OCI-LY3 (cell line): ENCODE results near the gene COL4A1.

Source experiments
- H2AFZ ChIP-seq: fragments of 200-600, 300-600 bp; shearing (Covaris generic); 2 replicates; pipeline ENCODE4 v1.6.0; 2014; ENCODE audit warnings: antibody characterized with exemption, low read depth, low read length
- H3K27ac ChIP-seq: fragments of 200-600, 300-600 bp; sonication (generic); 2 replicates; pipeline ENCODE4 v1.5.1; 2014; ENCODE audit warnings: mild to moderate bottlenecking, low read length, moderate library complexity, mixed read lengths
- H3K27me3 ChIP-seq: fragments of 200-600, 300-600 bp; sonication (generic); 2 replicates; pipeline ENCODE4 v1.6.1; 2014; ENCODE audit warnings: low read depth, low read length, mixed read lengths
- H3K36me3 ChIP-seq: fragments of 200-600, 300-600 bp; sonication (generic); replicated peaks from 2 replicates; pipeline ENCODE3; 2014; ENCODE audit warnings: low read depth, low read length, mixed read lengths
- H3K4me1 ChIP-seq: fragments of 300-600, 200-600 bp; sonication (generic); 2 replicates; pipeline ENCODE4 v1.6.1; 2014; ENCODE audit warnings: low read length, mixed read lengths
- H3K4me2 ChIP-seq: fragments of 200-600, 300-600 bp; sonication (generic); 2 replicates; pipeline ENCODE4 v1.6.1; 2014; ENCODE audit warnings: low read length, mixed read lengths
- H3K4me3 ChIP-seq: fragments of 300-600, 200-600 bp; sonication (generic); 2 replicates; pipeline ENCODE4 v1.5.1; 2014; ENCODE audit warnings: antibody characterized with exemption, mild to moderate bottlenecking, low read length, moderate library complexity
- H3K79me2 ChIP-seq: fragments of 300-600, 200-600 bp; shearing (Covaris generic); 2 replicates; pipeline ENCODE4 v1.6.1; 2014; ENCODE audit warnings: mild to moderate bottlenecking, low read length, mixed read lengths
- H3K9ac ChIP-seq: fragments of 300-600, 200-600 bp; shearing (Covaris generic); 2 replicates; pipeline ENCODE4 v1.6.0; 2014; ENCODE audit warnings: mild to moderate bottlenecking, low read length, moderate library complexity
- H3K9me3 ChIP-seq: fragments of 200-600, 300-600 bp; shearing (Covaris generic); 2 replicates; pipeline ENCODE4 v1.6.1; 2014; ENCODE audit warnings: low read length, mixed read lengths; ENCODE audit not compliant: insufficient read depth
- H4K20me1 ChIP-seq: fragments of 200-600, 300-600 bp; sonication (generic); 2 replicates; pipeline ENCODE4 v1.6.1; 2016; ENCODE audit warnings: low read length, mixed read lengths; ENCODE audit not compliant: insufficient read depth
- EZH2phosphoT487 ChIP-seq: fragments of 200-600 bp; shearing (Covaris generic); IDR thresholded peaks from 2 replicates; pipeline ENCODE4 v1.6.1; 2018; ENCODE audit warnings: antibody characterized with exemption, mixed run types, low read depth
- TF ChIP-seq, protein P1 (sequence below): fragments of 200-600, 300-600 bp; sonication (generic); IDR thresholded peaks from 2 replicates; pipeline ENCODE4 v1.5.1; 2014; ENCODE audit warnings: antibody characterized with exemption, low read length, low read depth

Gene COL4A1

DNA sequence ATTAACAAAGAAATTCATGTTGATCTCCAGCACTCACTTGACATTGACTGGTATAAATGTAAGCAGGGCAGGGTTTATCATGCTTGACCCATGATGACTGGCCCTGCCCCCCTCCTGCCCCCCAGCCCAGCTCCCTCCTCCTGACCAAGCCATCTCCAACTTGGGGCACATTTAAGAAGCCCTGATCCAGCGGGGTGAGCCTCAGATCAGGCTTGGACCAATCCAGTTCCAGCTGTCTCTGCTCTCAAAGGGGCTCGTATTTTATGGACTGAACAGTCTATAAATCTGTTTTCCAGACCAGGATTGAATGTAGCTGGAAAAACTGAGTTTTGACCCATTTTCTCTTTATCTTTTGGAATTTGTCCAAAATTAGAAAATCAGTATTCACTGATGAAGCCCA lies 100.0 kb downstream of the COL4A1 start:
- H3K4me1 ChIP-seq: no peaks in the 10 kb centered on the region
- no peak overlapping the region for H3K9ac ChIP-seq
- no peaks in the 10 kb centered on the region for H3K9me3 ChIP-seq
- H3K27ac ChIP-seq: no peak overlapping the region
- H3K36me3 ChIP-seq: no peaks in the 10 kb centered on the region
- TF ChIP-seq, protein P1, sequence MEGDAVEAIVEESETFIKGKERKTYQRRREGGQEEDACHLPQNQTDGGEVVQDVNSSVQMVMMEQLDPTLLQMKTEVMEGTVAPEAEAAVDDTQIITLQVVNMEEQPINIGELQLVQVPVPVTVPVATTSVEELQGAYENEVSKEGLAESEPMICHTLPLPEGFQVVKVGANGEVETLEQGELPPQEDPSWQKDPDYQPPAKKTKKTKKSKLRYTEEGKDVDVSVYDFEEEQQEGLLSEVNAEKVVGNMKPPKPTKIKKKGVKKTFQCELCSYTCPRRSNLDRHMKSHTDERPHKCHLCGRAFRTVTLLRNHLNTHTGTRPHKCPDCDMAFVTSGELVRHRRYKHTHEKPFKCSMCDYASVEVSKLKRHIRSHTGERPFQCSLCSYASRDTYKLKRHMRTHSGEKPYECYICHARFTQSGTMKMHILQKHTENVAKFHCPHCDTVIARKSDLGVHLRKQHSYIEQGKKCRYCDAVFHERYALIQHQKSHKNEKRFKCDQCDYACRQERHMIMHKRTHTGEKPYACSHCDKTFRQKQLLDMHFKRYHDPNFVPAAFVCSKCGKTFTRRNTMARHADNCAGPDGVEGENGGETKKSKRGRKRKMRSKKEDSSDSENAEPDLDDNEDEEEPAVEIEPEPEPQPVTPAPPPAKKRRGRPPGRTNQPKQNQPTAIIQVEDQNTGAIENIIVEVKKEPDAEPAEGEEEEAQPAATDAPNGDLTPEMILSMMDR: no peak
- no peak for TF ChIP-seq EZH2phosphoT487
- H3K79me2 ChIP-seq: no peaks in the 10 kb centered on the region
- H4K20me1 ChIP-seq: no peaks in the 10 kb centered on the region
- H3K27me3 ChIP-seq: peaks cover 22% of the 10 kb centered on the region
- no peak overlapping the region for H3K4me2 ChIP-seq
- no peak overlapping the region for H2AFZ ChIP-seq
- H3K4me3 ChIP-seq: no peak overlapping the region

DNA sequence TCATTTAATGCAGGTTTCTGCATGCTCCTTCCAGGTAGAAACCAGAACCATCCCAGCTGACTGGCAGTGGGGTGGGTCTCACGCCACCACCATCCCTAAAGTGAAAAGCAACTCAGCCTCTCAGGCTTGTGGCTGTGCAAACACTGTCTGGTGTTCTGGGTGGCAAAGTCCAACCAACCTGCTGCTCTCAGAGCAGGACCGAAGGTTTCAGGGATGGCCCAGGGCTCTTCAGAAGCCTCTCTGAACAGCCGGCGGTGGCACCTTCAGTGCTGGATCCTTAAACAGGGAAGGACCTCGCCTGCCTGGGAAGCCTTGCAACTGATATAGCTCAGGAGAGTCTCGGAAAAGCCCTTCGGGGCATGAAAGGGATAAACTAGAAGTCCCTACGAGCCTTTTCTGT lies 100.8 kb downstream of the COL4A1 start:
- H3K4me3 ChIP-seq: no peak overlapping the region
- H3K4me2 ChIP-seq: no peak overlapping the region
- no peak overlapping the region for H3K27ac ChIP-seq
- no peak for TF ChIP-seq EZH2phosphoT487
- TF ChIP-seq, protein P1: no peak
- H3K9ac ChIP-seq: no peak overlapping the region
- H3K9me3 ChIP-seq: no peaks in the 10 kb centered on the region
- no peaks in the 10 kb centered on the region for H4K20me1 ChIP-seq
- no peaks in the 10 kb centered on the region for H3K4me1 ChIP-seq
- H3K27me3 ChIP-seq: peaks cover 22% of the 10 kb centered on the region
- H3K79me2 ChIP-seq: no peaks in the 10 kb centered on the region
- no peak overlapping the region for H2AFZ ChIP-seq
- no peaks in the 10 kb centered on the region for H3K36me3 ChIP-seq

- H4K20me1 ChIP-seq: no peaks in the 10 kb centered on the region
- no peaks in the 10 kb centered on the region for H3K36me3 ChIP-seq
- no peak overlapping the region for H2AFZ ChIP-seq
- no peaks in the 10 kb centered on the region for H3K79me2 ChIP-seq
- no peak overlapping the region for H3K4me3 ChIP-seq
- H3K4me1 ChIP-seq: no peaks in the 10 kb centered on the region
- H3K4me2 ChIP-seq: no peak overlapping the region
- H3K27me3 ChIP-seq: peaks cover 29% of the 10 kb centered on the region
- no peaks in the 10 kb centered on the region for H3K9me3 ChIP-seq
- no peak overlapping the region for H3K9ac ChIP-seq
- no peak overlapping the region for H3K27ac ChIP-seq
- TF ChIP-seq EZH2phosphoT487: no peak
Measured at GRCh38 chr13:110201114-110201513, 105.8 kb downstream of the COL4A1 start.

GRCh38 chr13:110200276-110200870 lies 106.6 kb downstream of the COL4A1 start:
- no peak overlapping the region for H3K4me3 ChIP-seq
- no peak overlapping the region for H3K9ac ChIP-seq
- TF ChIP-seq, protein P1: no peak
- TF ChIP-seq EZH2phosphoT487: no peak
- no peaks in the 10 kb centered on the region for H3K4me1 ChIP-seq
- H2AFZ ChIP-seq: no peak overlapping the region
- no peak overlapping the region for H3K27ac ChIP-seq
- H3K27me3 ChIP-seq: peaks cover 26% of the 10 kb centered on the region; the same call in 1 of the 2 replicates
- H3K36me3 ChIP-seq: no peaks in the 10 kb centered on the region
- no peaks in the 10 kb centered on the region for H4K20me1 ChIP-seq
- no peaks in the 10 kb centered on the region for H3K79me2 ChIP-seq
- no peaks in the 10 kb centered on the region for H3K9me3 ChIP-seq
- no peak overlapping the region for H3K4me2 ChIP-seq
